GM12801 (cell line): ENCODE measurements around the gene PRDM4.

Experiments
- CTCF ChIP-seq: IDR thresholded peaks from one replicate; pipeline ENCODE4 v1.5.1; 2011; ENCODE audit warnings: control low read depth; ENCODE audit not compliant: insufficient read length; ENCODE audit errors: extremely low read depth

PRDM4 gene

GRCh38 chr12:107794451-107794850 is 33.5 kb upstream of the PRDM4 start:
- TF ChIP-seq CTCF: no peak

GRCh38 chr12:107791465-107792089 is 30.6 kb upstream of the PRDM4 start:
- no peak for TF ChIP-seq CTCF

GRCh38 chr12:107788690-107789458 is 27.9 kb upstream of the PRDM4 start:
- no peak for TF ChIP-seq CTCF

GRCh38 chr12:107788281-107788680 is 27.3 kb upstream of the PRDM4 start:
- no peak for TF ChIP-seq CTCF

GRCh38 chr12:107783406-107784376 is 22.8 kb upstream of the PRDM4 start:
- no peak for TF ChIP-seq CTCF

GRCh38 chr12:107782067-107782466 is 21.1 kb upstream of the PRDM4 start:
- no peak for TF ChIP-seq CTCF

GRCh38 chr12:107780298-107780697 is 19.4 kb upstream of the PRDM4 start:
- TF ChIP-seq CTCF: no peak
